Sigmoid colon (tissue), 7 donors: ENCODE results near the gene KLHL29. TPM values are rescaled to one million over a fixed set of nuclear protein-coding genes. Genes with fewer than 3 reads are reported as not detected.

Source experiments
- DNase-seq: peaks from one replicate; pipeline ENCODE4 v3.0.0-alpha.2; 2019
- H3K27ac ChIP-seq, 4 donors: fragments of 200-600 bp; sonication (generic); one replicate each; pipeline ENCODE4 v1.5.1; 2016 to 2019; ENCODE audit warnings: mild to moderate bottlenecking in 1 of 4
- H3K27me3 ChIP-seq, 3 donors: fragments of 200-600 bp; sonication (generic); one replicate each; pipeline ENCODE4 v1.5.1; 2019; ENCODE audit warnings: mild to moderate bottlenecking in 1 of 3
- H3K36me3 ChIP-seq, 4 donors: fragments of 200-600 bp; sonication (generic); one replicate each; pipeline ENCODE4 v1.5.1; 2016 to 2019
- H3K4me1 ChIP-seq, 4 donors: fragments of 200-600 bp; sonication (generic); one replicate each; pipeline ENCODE4 v1.5.1; 2017 to 2019
- H3K4me3 ChIP-seq, 4 donors: fragments of 200-600 bp; sonication (generic); one replicate each; pipeline ENCODE4 v1.5.1; 2017 to 2019; ENCODE audit warnings: mild to moderate bottlenecking in 2 of 4, moderate library complexity in 1 of 4
- H3K9me3 ChIP-seq, 4 donors: fragments of 200-600 bp in 3 of 4; sonication (generic) in 3 of 4; one replicate each; pipeline versions ENCODE4 v1.5.1 to v1.6.1; 2013 to 2019
- CTCF ChIP-seq, 4 experiments: fragments of 450-650 bp in 3 of 4; fragments of 200-600 bp in 1 of 4; IDR thresholded peaks; one replicate each; pipeline ENCODE4 v1.5.1; 2016 to 2019; ENCODE audit warnings: antibody characterized with exemption in 4 of 4, mild to moderate bottlenecking in 3 of 4, moderate library complexity in 2 of 4
- EP300 ChIP-seq, 4 donors: sonication (generic); formaldehyde crosslinking; IDR thresholded peaks; one replicate each; pipeline ENCODE4 v1.6.1; 2017; ENCODE audit warnings: antibody characterized with exemption in 4 of 4
- POLR2A ChIP-seq, 2 donors: fragments of 450-650 bp; IDR thresholded peaks; one replicate each; pipeline ENCODE4 v1.6.1; 2016; ENCODE audit warnings: antibody characterized with exemption in 2 of 2, mild to moderate bottlenecking in 2 of 2, moderate library complexity in 2 of 2
- POLR2AphosphoS5 ChIP-seq, 4 donors: sonication (generic); formaldehyde crosslinking; IDR thresholded peaks; one replicate each; pipeline ENCODE4 v1.6.1; 2017; ENCODE audit warnings: antibody characterized with exemption in 4 of 4
- WGBS, 2 donors: extraction: QIAGEN DNeasy Blood & Tissue Kit; methylation state at CpG; one replicate each; pipeline ENCODE4 v1.1.7; 2013; 5-methylcytosine and 5-hydroxymethylcytosine counted together
- intact Hi-C: fragments of 100-400 bp; cut with DNase I; formaldehyde crosslinking; loops from one replicate; pipeline ENCODE4 v1.15.1; 2023
- polyA plus RNA-seq, 3 donors: library from polyadenylated mRNA; stranded (reverse); fragments of 200-250 nt; gene quantifications; one replicate each; pipeline ENCODE4 v1.2.3, GENCODE V29; 2013
- total RNA-seq, 4 donors: library from RNA; depleted of rRNA; stranded (reverse); fragments of >200 nt; gene quantifications; one replicate each; pipeline ENCODE4 v1.1.0, GENCODE V29; 2016
- donor health status: healthy with polysubstance abuse.
- donor health status: Bipolar disorder and iron deficiency.
- donor health status: healthy.

KLHL29 gene
- total and polyA plus RNA-seq, 7 donors, result 0.46 to 25.5 (median 6.3) TPM

GRCh38 chr2:23601301-23601965 lies 216.5 kb downstream of the KLHL29 start:
- Histone ChIP-seq H3K4me3 (no peak overlapping the region), H3K27me3 (no peaks in the 10 kb centered on the region), H3K36me3 (no peaks in the 10 kb centered on the region), H3K27ac (peak overlapping the region; percentile 88 to 96 (median 94)), H3K9me3 (no peaks in the 10 kb centered on the region), H3K4me1 (peaks cover 0 to 78% (median 47%) of the 10 kb centered on the region in 4 donors)
- no peak for DNase-seq
- intact Hi-C loops, result loop anchor here (5.0 kb wide), 1 partner anchor 34 kb away; no protein-coding TSS in a partner anchor
- WGBS, 2 donors, result 69 to 84% methylated on average over 8 of the region's 8 CpGs
- TF ChIP-seq POLR2AphosphoS5 (IDR thresholded peaks at IDR 0.05) (no peak), EP300 (IDR thresholded peaks at IDR 0.05) (no peak), POLR2A (IDR thresholded peaks at IDR 0.05) (no peak), CTCF (IDR thresholded peaks at IDR 0.05) (no peak)

- H3K4me3 ChIP-seq, result no peak overlapping the region
- DNase-seq, result peak; percentile 98
- H3K9me3 ChIP-seq, result no peaks in the 10 kb centered on the region
- peaks cover 0 to 72% (median 41%) of the 10 kb centered on the region in 4 donors for H3K4me1 ChIP-seq
- H3K27me3 ChIP-seq, result no peaks in the 10 kb centered on the region
- peak overlapping the region; percentile 88 to 96 (median 94) for H3K27ac ChIP-seq
- H3K36me3 ChIP-seq, result no peaks in the 10 kb centered on the region
- intact Hi-C loops, result loop anchor here (5.0 kb wide), 1 partner anchor 35 kb away; no protein-coding TSS in a partner anchor
- peak; percentile 90 to 99 (median 94) for TF ChIP-seq EP300 (IDR thresholded peaks at IDR 0.05)
- no peak for TF ChIP-seq CTCF (IDR thresholded peaks at IDR 0.05)
- TF ChIP-seq POLR2A (IDR thresholded peaks at IDR 0.05), result peak in 1 of 2 donors; percentile 18
- peak; percentile 82 to 92 (median 86) for TF ChIP-seq POLR2AphosphoS5 (IDR thresholded peaks at IDR 0.05)
- 83 to 88% methylated on average over 12 of the region's 12 CpGs for WGBS, 2 donors
Measured at GRCh38 chr2:23602116-23602515, 217.1 kb downstream of the KLHL29 start.

GRCh38 chr2:23603156-23603555 lies 218.2 kb downstream of the KLHL29 start:
- WGBS, 2 donors, result 78 to 86% methylated on average over 6 of the region's 6 CpGs
- Histone ChIP-seq H3K4me3 (no peak overlapping the region), H3K27me3 (no peaks in the 10 kb centered on the region), H3K9me3 (no peaks in the 10 kb centered on the region), H3K27ac (peak overlapping the region; percentile 88 to 96 (median 94)), H3K36me3 (no peaks in the 10 kb centered on the region), H3K4me1 (peaks cover 0 to 66% (median 40%) of the 10 kb centered on the region in 4 donors)
- intact Hi-C loops, result loop anchor here (5.0 kb wide), 1 partner anchor 36 kb away; no protein-coding TSS in a partner anchor
- DNase-seq, result peak; percentile 59
- TF ChIP-seq POLR2A (IDR thresholded peaks at IDR 0.05) (no peak), CTCF (IDR thresholded peaks at IDR 0.05) (no peak), EP300 (IDR thresholded peaks at IDR 0.05) (no peak), POLR2AphosphoS5 (IDR thresholded peaks at IDR 0.05) (no peak)

GRCh38 chr2:23603581-23603980 lies 218.6 kb downstream of the KLHL29 start:
- Histone ChIP-seq H3K36me3 (no peaks in the 10 kb centered on the region), H3K4me1 (peaks cover 0 to 62% (median 40%) of the 10 kb centered on the region in 4 donors), H3K27ac (peak overlapping the region; percentile 88 to 96 (median 94)), H3K9me3 (no peaks in the 10 kb centered on the region), H3K27me3 (no peaks in the 10 kb centered on the region), H3K4me3 (no peak overlapping the region)
- intact Hi-C loops, result loop anchor here (5.0 kb wide), 1 partner anchor 36 kb away; no protein-coding TSS in a partner anchor
- TF ChIP-seq CTCF (IDR thresholded peaks at IDR 0.05) (no peak), POLR2A (IDR thresholded peaks at IDR 0.05) (no peak), POLR2AphosphoS5 (IDR thresholded peaks at IDR 0.05) (no peak), EP300 (IDR thresholded peaks at IDR 0.05) (no peak)
- 84 to 94% methylated on average over 12 of the region's 12 CpGs for WGBS, 2 donors
- peak; percentile 73 for DNase-seq
